ENCODE results near the gene C2orf49. TPM values are rescaled to one million over a fixed set of nuclear protein-coding genes. Genes with fewer than 3 reads are reported as not detected.

Gene C2orf49
- total RNA-seq, 2 experiments from 2014 or later = 23.5 to 24.5 TPM

DNA sequence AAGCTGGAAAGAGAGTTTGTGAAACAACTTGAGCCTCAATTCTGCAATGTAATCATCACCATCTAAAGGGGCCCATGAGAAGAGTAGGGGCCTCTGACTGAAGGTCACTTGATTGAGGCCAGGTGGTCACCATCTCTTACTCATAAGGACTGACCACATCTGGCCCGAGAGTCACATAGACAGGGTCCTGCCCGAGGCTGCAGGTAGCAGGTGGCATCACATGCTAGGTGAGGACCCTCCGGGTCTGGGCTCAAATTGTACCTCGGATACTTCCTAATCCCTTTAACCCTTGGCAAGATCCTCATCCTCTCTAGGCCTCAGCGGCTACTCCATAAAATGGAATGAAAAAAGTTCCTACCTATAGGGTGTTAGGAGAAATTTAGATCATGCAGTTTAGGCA lies 44.8 kb downstream of the C2orf49 start:
- ChIA-PET POLR2A (no interaction called here), CTCF (no interaction called here)
- Mint-ChIP-seq H3K36me3 (ENCODE audit: low read depth) (peaks cover 1% of the 10 kb centered on the region), H3K27ac (no peak overlapping the region), H3K4me3 (no peak overlapping the region), H3K27me3 (no peaks in the 10 kb centered on the region), H3K4me1 (no peaks in the 10 kb centered on the region), H3K9me3 (no peaks in the 10 kb centered on the region)
- no peak for DNase-seq

DNA sequence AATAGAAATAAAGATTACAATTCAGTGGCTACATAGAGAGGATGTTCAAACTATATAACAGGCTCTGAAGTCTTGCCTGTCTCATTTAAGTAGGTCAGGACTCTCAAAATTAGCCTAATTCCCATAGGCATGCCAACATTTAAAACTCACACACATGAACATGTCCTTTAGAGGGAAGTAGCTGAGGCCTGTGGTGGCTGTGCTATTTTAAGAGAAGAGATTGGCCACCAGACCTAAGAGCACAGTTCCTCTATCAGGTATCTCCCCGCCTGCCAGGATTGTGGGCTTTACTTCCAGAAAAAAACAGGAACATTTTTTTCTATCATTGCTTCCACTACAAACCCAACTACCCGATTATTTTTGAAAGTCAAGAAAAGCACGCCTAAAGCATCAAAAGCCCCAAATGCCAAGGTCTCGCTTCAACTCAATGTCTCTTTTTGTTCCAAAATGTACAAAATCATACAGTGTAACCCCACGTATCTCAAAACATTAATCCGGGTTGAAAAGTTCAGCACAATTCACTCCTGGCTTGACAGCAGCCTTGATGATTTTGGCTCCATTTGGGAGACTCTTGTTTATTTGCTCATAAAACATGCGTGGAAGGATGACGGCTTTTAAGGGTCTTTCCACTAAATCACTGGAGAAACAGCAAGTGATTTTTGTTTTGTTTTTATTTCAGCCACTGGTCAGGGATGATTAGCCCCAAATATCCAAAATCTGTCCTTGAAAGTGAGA lies 46.3 kb downstream of the C2orf49 start:
- H3K4me1 Mint-ChIP-seq = no peaks in the 10 kb centered on the region
- no peak for DNase-seq
- POLR2A ChIA-PET = no interaction called here
- no peaks in the 10 kb centered on the region for H3K27me3 Mint-ChIP-seq
- H3K9me3 Mint-ChIP-seq = no peaks in the 10 kb centered on the region
- peaks cover 1% of the 10 kb centered on the region for H3K36me3 Mint-ChIP-seq (ENCODE audit: low read depth)
- no peak overlapping the region for H3K4me3 Mint-ChIP-seq
- CTCF ChIA-PET = no interaction called here
- no peak overlapping the region for H3K27ac Mint-ChIP-seq

- Mint-ChIP-seq H3K4me1 (no peaks in the 10 kb centered on the region), H3K27me3 (no peaks in the 10 kb centered on the region), H3K9me3 (no peaks in the 10 kb centered on the region), H3K4me3 (no peak overlapping the region), H3K36me3 (ENCODE audit: low read depth) (peaks cover 1% of the 10 kb centered on the region), H3K27ac (no peak overlapping the region)
- POLR2A ChIA-PET = no interaction called here
- CTCF ChIA-PET = interaction anchor here (1.2 kb wide), 1 partner anchor 137 kb away, joined by 3 read pairs; no protein-coding TSS in a partner anchor
- DNase-seq = no peak
These were observed 46.9 kb downstream of the C2orf49 start for GRCh38 chr2:105384216-105384615.

DNA sequence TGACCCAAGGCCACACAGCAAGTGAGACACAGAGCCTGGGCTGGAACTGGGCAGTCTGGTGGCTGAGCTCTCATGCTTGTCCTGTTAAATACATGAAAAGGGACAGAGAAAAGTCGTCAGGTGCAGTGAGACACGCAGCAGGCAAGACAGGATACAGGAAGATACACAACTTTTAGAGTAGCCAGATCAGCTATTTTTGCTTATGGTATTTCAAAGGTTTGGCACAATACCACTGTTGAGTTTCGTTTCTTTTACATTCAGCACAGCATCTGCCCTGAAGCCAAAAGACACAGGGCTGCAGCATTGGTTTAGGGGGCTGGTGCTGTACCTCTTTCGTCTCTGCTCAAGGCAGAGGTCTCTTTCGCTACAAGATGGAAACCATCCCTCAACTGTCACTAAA lies 47.5 kb downstream of the C2orf49 start:
- Mint-ChIP-seq H3K9me3 (no peaks in the 10 kb centered on the region), H3K36me3 (ENCODE audit: low read depth) (peaks cover 1% of the 10 kb centered on the region), H3K27ac (no peak overlapping the region), H3K27me3 (no peaks in the 10 kb centered on the region), H3K4me3 (no peak overlapping the region), H3K4me1 (no peaks in the 10 kb centered on the region)
- ChIA-PET CTCF (interaction anchor here (1.2 kb wide), 1 partner anchor 136 kb away, joined by 3 read pairs; no protein-coding TSS in a partner anchor), POLR2A (no interaction called here)
- DNase-seq = no peak

- ChIA-PET POLR2A (no interaction called here), CTCF (interaction anchor here (0.7 kb wide), 1 partner anchor 171 kb away, joined by 3 read pairs; no protein-coding TSS in a partner anchor)
- no peaks in the 10 kb centered on the region for H3K27me3 Mint-ChIP-seq
- no peak overlapping the region for H3K27ac Mint-ChIP-seq
- no peak for DNase-seq
- H3K36me3 Mint-ChIP-seq (ENCODE audit: low read depth) = peaks cover 1% of the 10 kb centered on the region
- no peak overlapping the region for H3K4me3 Mint-ChIP-seq
- H3K9me3 Mint-ChIP-seq = no peaks in the 10 kb centered on the region
- no peaks in the 10 kb centered on the region for H3K4me1 Mint-ChIP-seq
These were observed 48.6 kb downstream of the C2orf49 start for GRCh38 chr2:105385731-105386540.

DNA sequence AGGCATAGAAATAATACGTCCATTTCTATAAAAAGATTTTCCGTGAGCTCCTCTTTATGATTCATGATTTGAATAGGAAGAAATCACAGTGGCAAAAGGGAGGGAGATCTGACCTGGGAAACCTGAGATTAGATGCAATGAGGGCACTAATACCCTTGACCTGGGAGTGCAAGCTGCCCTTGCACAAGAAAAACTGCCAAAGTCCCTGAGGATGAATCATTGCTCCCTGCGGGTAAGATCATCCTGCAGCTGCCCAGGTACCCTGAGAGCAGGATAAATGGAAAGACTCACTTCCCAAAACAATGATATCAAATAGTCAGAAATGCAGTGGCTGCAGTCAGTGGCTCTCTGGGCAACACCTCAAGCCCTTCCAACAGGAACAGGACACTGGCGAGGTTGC lies 49.9 kb downstream of the C2orf49 start:
- H3K27me3 Mint-ChIP-seq = no peaks in the 10 kb centered on the region
- DNase-seq = no peak
- POLR2A ChIA-PET = no interaction called here
- H3K27ac Mint-ChIP-seq = no peak overlapping the region
- no peaks in the 10 kb centered on the region for H3K36me3 Mint-ChIP-seq (ENCODE audit: low read depth)
- H3K4me3 Mint-ChIP-seq = no peak overlapping the region
- no peaks in the 10 kb centered on the region for H3K9me3 Mint-ChIP-seq
- no peaks in the 10 kb centered on the region for H3K4me1 Mint-ChIP-seq
- CTCF ChIA-PET = interaction anchor here (1.4 kb wide), 1 partner anchor 9 kb away, joined by 3 read pairs; no protein-coding TSS in a partner anchor

DNA sequence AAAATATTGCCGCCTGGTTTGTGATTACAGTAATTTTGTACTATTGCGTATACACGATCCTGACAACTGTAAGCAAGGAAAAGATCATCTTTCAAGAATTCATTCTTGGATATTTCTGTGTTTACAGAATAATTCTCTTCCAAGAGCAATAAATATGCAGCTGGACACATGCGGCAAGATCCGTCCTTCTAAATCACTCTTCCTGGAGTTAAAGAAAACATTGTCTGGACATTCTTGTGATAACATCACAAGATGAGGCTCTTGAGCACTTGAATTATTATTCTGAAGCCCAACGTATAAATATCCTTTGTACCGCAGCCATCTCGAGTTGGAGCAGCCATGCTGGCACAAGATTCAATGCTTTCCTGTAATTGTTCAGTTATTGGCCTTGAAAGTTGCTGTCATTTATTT lies 51.6 kb downstream of the C2orf49 start:
- H3K27me3 Mint-ChIP-seq = no peaks in the 10 kb centered on the region
- DNase-seq = no peak
- POLR2A ChIA-PET = no interaction called here
- no peaks in the 10 kb centered on the region for H3K4me1 Mint-ChIP-seq
- no peak overlapping the region for H3K4me3 Mint-ChIP-seq
- no peaks in the 10 kb centered on the region for H3K36me3 Mint-ChIP-seq (ENCODE audit: low read depth)
- H3K27ac Mint-ChIP-seq = no peak overlapping the region
- CTCF ChIA-PET = interaction anchor here (0.6 to 1.5 kb wide), 3 partner anchors 10 to 1838 kb away, joined by 3 to 6 read pairs (median 4); partner anchors contain the start of gene FHL2
- H3K9me3 Mint-ChIP-seq = no peaks in the 10 kb centered on the region

DNA sequence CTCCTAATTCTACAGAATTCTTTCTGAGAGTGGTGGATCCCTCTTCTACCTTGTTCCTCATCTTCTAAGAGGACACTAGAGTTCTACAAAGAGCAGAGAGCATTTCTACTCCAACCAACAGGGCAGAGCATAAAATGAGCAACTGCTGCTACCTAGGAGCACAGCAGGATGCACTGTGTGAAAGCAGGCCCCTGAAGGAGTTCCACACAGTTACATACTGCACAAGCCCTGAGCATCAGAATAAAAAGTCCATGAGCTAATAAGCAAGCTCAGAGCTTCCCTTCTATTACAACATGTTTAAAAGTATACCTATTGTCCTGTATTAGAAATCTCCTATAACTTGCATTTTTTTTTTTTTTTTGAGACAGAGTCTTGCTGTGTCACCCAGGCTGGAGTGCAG lies 53.1 kb downstream of the C2orf49 start:
- no peaks in the 10 kb centered on the region for H3K9me3 Mint-ChIP-seq
- ChIA-PET CTCF (interaction anchor here (0.6 to 1.5 kb wide), 4 partner anchors 8 to 266 kb away, joined by 3 to 4 read pairs (median 4); partner anchors contain the start of gene FHL2), POLR2A (no interaction called here)
- H3K36me3 Mint-ChIP-seq (ENCODE audit: low read depth) = no peaks in the 10 kb centered on the region
- no peak overlapping the region for H3K27ac Mint-ChIP-seq
- no peaks in the 10 kb centered on the region for H3K4me1 Mint-ChIP-seq
- H3K4me3 Mint-ChIP-seq = no peak overlapping the region
- no peak for DNase-seq
- H3K27me3 Mint-ChIP-seq = no peaks in the 10 kb centered on the region

GRCh38 chr2:105391058-105391627 lies 53.8 kb downstream of the C2orf49 start:
- H3K4me1 Mint-ChIP-seq = no peaks in the 10 kb centered on the region
- CTCF ChIA-PET = interaction anchor here (0.9 kb wide), 1 partner anchor 63 kb away, joined by 3 read pairs; no protein-coding TSS in a partner anchor
- H3K36me3 Mint-ChIP-seq (ENCODE audit: low read depth) = no peaks in the 10 kb centered on the region
- no peak for DNase-seq
- H3K9me3 Mint-ChIP-seq = no peaks in the 10 kb centered on the region
- POLR2A ChIA-PET = no interaction called here
- no peak overlapping the region for H3K4me3 Mint-ChIP-seq
- no peaks in the 10 kb centered on the region for H3K27me3 Mint-ChIP-seq
- no peak overlapping the region for H3K27ac Mint-ChIP-seq

DNA sequence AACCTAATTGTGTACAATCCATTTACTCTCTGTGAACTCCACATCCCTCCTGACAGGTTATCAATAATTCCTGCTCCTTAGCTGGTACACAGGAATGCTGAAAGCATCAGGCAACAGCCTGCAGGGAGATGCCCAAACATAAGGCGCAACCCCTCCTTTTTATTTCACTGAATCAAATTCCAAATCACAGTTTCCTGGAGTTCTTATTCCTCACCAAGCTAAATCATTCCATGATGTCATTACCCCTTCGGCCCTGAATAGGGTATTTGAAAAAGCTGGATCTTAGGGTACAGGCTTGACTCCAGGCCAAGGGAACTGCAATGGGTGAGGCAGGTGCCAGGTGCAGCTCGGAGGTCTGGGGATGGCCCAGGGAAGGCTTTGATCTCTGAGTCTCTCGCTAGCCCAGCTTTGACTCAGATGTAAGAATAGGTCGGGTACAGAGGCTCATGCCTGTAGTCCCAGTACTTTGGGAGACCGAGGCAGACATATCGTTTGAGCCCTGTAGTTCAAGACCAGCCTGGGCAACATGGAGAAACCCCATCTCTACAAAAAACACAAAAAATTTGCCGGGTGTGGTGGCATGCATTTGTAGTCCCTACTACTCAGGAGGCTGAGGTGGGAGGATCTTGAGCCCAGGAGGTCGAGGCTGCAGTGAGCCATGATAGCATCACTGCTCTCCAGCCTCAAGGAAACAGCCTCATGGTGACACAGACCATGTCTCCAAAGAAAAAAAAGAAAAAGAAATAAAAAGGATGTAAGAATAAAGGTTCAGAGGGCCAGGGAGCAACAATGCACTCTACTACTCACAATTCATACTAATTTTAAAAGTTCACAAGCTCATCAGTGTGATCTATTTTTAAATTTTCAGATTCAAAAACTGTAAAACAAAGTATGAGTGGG lies 54.7 kb downstream of the C2orf49 start:
- Mint-ChIP-seq H3K36me3 (ENCODE audit: low read depth) (no peaks in the 10 kb centered on the region), H3K4me3 (no peak overlapping the region), H3K27me3 (no peaks in the 10 kb centered on the region), H3K27ac (no peak overlapping the region), H3K4me1 (no peaks in the 10 kb centered on the region), H3K9me3 (no peaks in the 10 kb centered on the region)
- ChIA-PET CTCF (interaction anchor here (1.2 kb wide), 1 partner anchor 23 kb away, joined by 3 read pairs; no protein-coding TSS in a partner anchor), POLR2A (interaction anchor here (0.6 kb wide), 1 partner anchor 80 kb away, joined by 5 read pairs; no protein-coding TSS in a partner anchor)
- no peak for DNase-seq

- H3K36me3 Mint-ChIP-seq (ENCODE audit: low read depth) = no peaks in the 10 kb centered on the region
- H3K4me3 Mint-ChIP-seq = no peak overlapping the region
- no peak for DNase-seq
- H3K4me1 Mint-ChIP-seq = peaks cover 5% of the 10 kb centered on the region
- H3K27ac Mint-ChIP-seq = no peak overlapping the region
- POLR2A ChIA-PET = no interaction called here
- H3K27me3 Mint-ChIP-seq = peaks cover 9% of the 10 kb centered on the region
- CTCF ChIA-PET = interaction anchor here (1.2 to 1.4 kb wide), 2 partner anchors 16 to 18 kb away, joined by 3 read pairs; no protein-coding TSS in a partner anchor
- no peaks in the 10 kb centered on the region for H3K9me3 Mint-ChIP-seq
These were observed 56.2 kb downstream of the C2orf49 start for GRCh38 chr2:105393373-105394055.
